IMR-90 (cell line): ENCODE data around the gene ZDHHC3. TPM values are rescaled to one million over a fixed set of nuclear protein-coding genes. Genes with fewer than 3 reads are reported as not detected.

ENCODE experiments used
- ATAC-seq: fragments of 200-7000 bp; cut with Tn5 transposase; 2 replicates; pipeline ENCODE4 v1.9.1; 2020; ENCODE audit warnings: low read depth, mild to moderate bottlenecking, moderate library complexity
- BruUV-seq: library from RNA; stranded (reverse); fragments of 400-500 nt; replicated peaks from 2 replicates; lab custom pipeline; 2021; lab: Mats Ljungman, UMichigan
- CTCF ChIA-PET: fragments of 300-600 bp; formaldehyde crosslinking; extraction: SDS; loops from one replicate; lab custom pipeline; 2021; ENCODE audit warnings: antibody characterized with exemption; lab: Yijun Ruan, JAX
- POLR2A ChIA-PET: fragments of 300-600 bp; sonication (Branson Sonifier 250); formaldehyde crosslinking; loops from one replicate; lab custom pipeline; 2022; ENCODE audit warnings: antibody characterized with exemption; ENCODE audit not compliant: unreplicated experiment; lab: Charles Lee
- DNase-seq: peaks from one replicate; pipeline ENCODE4 v3.0.0; 2013
- H2AFZ ChIP-seq: replicated peaks from 2 replicates; pipeline ENCODE3; 2013; ENCODE audit warnings: low read length, mild to moderate bottlenecking; ENCODE audit not compliant: poor library complexity
- H2AK5ac ChIP-seq: 2 replicates; pipeline ENCODE4 v1.6.1; 2013; ENCODE audit warnings: low read depth, low read length, inconsistent platforms
- H2AK9ac ChIP-seq: replicated peaks from 2 replicates; pipeline ENCODE3; 2013; ENCODE audit warnings: mild to moderate bottlenecking, low read depth, low read length, moderate library complexity; ENCODE audit not compliant: poor library complexity
- H2BK120ac ChIP-seq: 2 replicates; pipeline ENCODE4 v1.6.1; 2013; ENCODE audit warnings: low read depth, low read length, inconsistent platforms
- H2BK15ac ChIP-seq: 3 replicates; pipeline ENCODE4 v1.6.1; 2013; ENCODE audit warnings: low read depth, low read length, inconsistent platforms
- H2BK20ac ChIP-seq: 2 replicates; pipeline ENCODE4 v1.6.1; 2013; ENCODE audit warnings: low read depth, mild to moderate bottlenecking, inconsistent platforms, low read length, moderate library complexity
- H2BK5ac ChIP-seq: 2 replicates; pipeline ENCODE4 v1.6.1; 2013; ENCODE audit warnings: mild to moderate bottlenecking, low read depth, low read length, inconsistent platforms; ENCODE audit not compliant: poor library complexity, severe bottlenecking
- H3K14ac ChIP-seq: replicated peaks from 2 replicates; pipeline ENCODE4 v1.6.1; 2013; ENCODE audit warnings: low read depth, low read length, inconsistent platforms
- H3K18ac ChIP-seq: 2 replicates; pipeline ENCODE4 v1.6.1; 2013; ENCODE audit warnings: low read depth, low read length, control low read depth
- H3K23ac ChIP-seq: 2 replicates; pipeline ENCODE4 v1.6.1; 2013; ENCODE audit warnings: low read depth, low read length, inconsistent platforms
- H3K27ac ChIP-seq: 2 replicates; pipeline ENCODE4 v1.5.1; 2013; ENCODE audit warnings: mild to moderate bottlenecking, control low read depth, low read length; ENCODE audit not compliant: insufficient read depth
- H3K27me3 ChIP-seq: 2 replicates; pipeline ENCODE4 v1.6.1; 2013; ENCODE audit warnings: low read length; ENCODE audit not compliant: control insufficient read depth, insufficient read depth
- H3K36me3 ChIP-seq: 2 replicates; pipeline ENCODE4 v1.6.1; 2013; ENCODE audit warnings: low read length, mixed read lengths; ENCODE audit not compliant: control insufficient read depth, insufficient read depth
- H3K4ac ChIP-seq: 2 replicates; pipeline ENCODE4 v1.6.1; 2013; ENCODE audit warnings: low read depth, low read length, inconsistent platforms
- H3K4me1 ChIP-seq: 2 replicates; pipeline ENCODE4 v1.6.1; 2013; ENCODE audit warnings: low read length, mixed read lengths; ENCODE audit not compliant: control insufficient read depth, insufficient read depth
- H3K4me2 ChIP-seq: 2 replicates; pipeline ENCODE4 v1.6.1; 2013; ENCODE audit warnings: low read depth, mild to moderate bottlenecking, control low read depth, low read length, moderate library complexity
- H3K4me3 ChIP-seq: 2 replicates; pipeline ENCODE4 v1.5.1; 2013; ENCODE audit warnings: low read depth, mild to moderate bottlenecking, control low read depth, low read length, moderate library complexity; ENCODE audit not compliant: insufficient read depth
- H3K56ac ChIP-seq: 2 replicates; pipeline ENCODE4 v1.6.1; 2013; ENCODE audit warnings: low read length, inconsistent platforms; ENCODE audit not compliant: insufficient read depth; ENCODE audit errors: extremely low read depth
- H3K79me1 ChIP-seq, 2 experiments: 2 replicates each; pipeline ENCODE4 v1.6.1; 2013; ENCODE audit warnings: low read length in 2 of 2, inconsistent platforms in 1 of 2, low read depth in 1 of 2
- H3K9ac ChIP-seq: 2 replicates; pipeline ENCODE4 v1.6.1; 2013; ENCODE audit warnings: low read depth, low read length, control low read depth
- H3K9me1 ChIP-seq: 2 replicates; pipeline ENCODE4 v1.6.1; 2013; ENCODE audit warnings: low read length, inconsistent platforms; ENCODE audit not compliant: insufficient read depth
- H3K9me3 ChIP-seq: 2 replicates; pipeline ENCODE4 v1.6.1; 2013; ENCODE audit warnings: low read length; ENCODE audit not compliant: control insufficient read depth, insufficient read depth
- H4K20me1 ChIP-seq: 2 replicates; pipeline ENCODE4 v1.6.1; 2013; ENCODE audit warnings: low read length, inconsistent platforms; ENCODE audit not compliant: insufficient read depth
- H4K5ac ChIP-seq: 2 replicates; pipeline ENCODE4 v1.6.1; 2013; ENCODE audit warnings: mild to moderate bottlenecking, low read depth, low read length, control low read depth
- H4K8ac ChIP-seq, 2 experiments: 2 replicates each; pipeline ENCODE4 v1.6.1; 2013; ENCODE audit warnings: low read depth in 2 of 2, low read length in 2 of 2, control low read depth in 1 of 2, inconsistent platforms in 1 of 2
- H4K91ac ChIP-seq: 2 replicates; pipeline ENCODE4 v1.6.1; 2013; ENCODE audit warnings: low read depth, low read length, inconsistent platforms; ENCODE audit not compliant: insufficient read depth
- BHLHE40 ChIP-seq: fragments of 150-350 bp; IDR thresholded peaks from 2 replicates; pipeline ENCODE4 v1.6.1; 2016; ENCODE audit warnings: mild to moderate bottlenecking, low read depth, low read length
- CEBPB ChIP-seq: IDR thresholded peaks from 2 replicates; pipeline ENCODE4 v1.6.1; 2012; ENCODE audit warnings: low read depth, low read length, improper control_type of control experiment
- CHD1 ChIP-seq: IDR thresholded peaks from 2 replicates; pipeline ENCODE4 v1.6.1; 2012; ENCODE audit warnings: low read depth, low read length, improper control_type of control experiment
- FOS ChIP-seq: fragments of 150-350 bp; IDR thresholded peaks from 2 replicates; pipeline ENCODE4 v1.6.1; 2016; ENCODE audit warnings: low read depth, low read length
- MAFK ChIP-seq: IDR thresholded peaks from 2 replicates; pipeline ENCODE4 v1.6.1; 2012; ENCODE audit warnings: low read depth, low read length, improper control_type of control experiment
- MAZ ChIP-seq: IDR thresholded peaks from 2 replicates; pipeline ENCODE4 v1.6.1; 2012; ENCODE audit warnings: low read depth, mild to moderate bottlenecking, low read length, improper control_type of control experiment, moderate library complexity, borderline replicate concordance
- NFE2L2 ChIP-seq: fragments of 150-350 bp; IDR thresholded peaks from 2 replicates; pipeline ENCODE4 v1.6.1; 2016; ENCODE audit warnings: low read depth, mild to moderate bottlenecking, low read length
- POLR2A ChIP-seq: IDR thresholded peaks from 2 replicates; pipeline ENCODE4 v1.6.1; 2012; ENCODE audit warnings: mild to moderate bottlenecking, low read depth, low read length
- RAD21 ChIP-seq: IDR thresholded peaks from 2 replicates; pipeline ENCODE4 v1.6.1; 2012; ENCODE audit warnings: low read length, improper control_type of control experiment
- SMC3 ChIP-seq: fragments of 150-350 bp; IDR thresholded peaks from 2 replicates; pipeline ENCODE4 v1.6.1; 2016; ENCODE audit warnings: low read depth, mild to moderate bottlenecking, antibody characterized with exemption, low read length, moderate library complexity
- WGBS, 2 experiments: methylation state at CpG; one replicate each; pipeline versions ENCODE4 v1.1.5 to v1.1.7; 2013; ENCODE audit warnings: missing lambda C conversion rate in 2 of 2; ENCODE audit not compliant: insufficient read length in 1 of 2; ENCODE audit errors: extremely low coverage in 2 of 2; 5-methylcytosine and 5-hydroxymethylcytosine counted together
- dilution Hi-C: fragments of 300-500 bp; cut with HindIII; formaldehyde crosslinking; loops from one replicate; pipeline ENCODE4 v1.14.3; 2018; ENCODE audit warnings: low sequenced_read_pairs; ENCODE audit not compliant: unreplicated experiment
- in situ Hi-C: fragments of 300-500 bp; cut with MboI; formaldehyde crosslinking; loops from 3 replicates; pipeline ENCODE4 v1.14.3; 2019; ENCODE audit warnings: low sequenced_read_pairs, inconsistent platforms, mixed read lengths
- intact Hi-C: fragments of 100-400 bp; cut with micrococcal nuclease; formaldehyde crosslinking; loops from 2 replicates; pipeline ENCODE4 v1.10.0; 2022
- polyA plus RNA-seq, 3 experiments: library from polyadenylated mRNA; depleted of rRNA; stranded (reverse); fragments of >200 nt; gene quantifications; 2 replicates each; pipeline ENCODE4 v1.2.3, GENCODE V29; 2012; ENCODE audit warnings: low replicate concordance in 1 of 3
- total RNA-seq: library from RNA; depleted of rRNA; stranded (reverse); fragments of >200 nt; gene quantifications from 2 replicates; pipeline ENCODE4 v1.2.3, GENCODE V29; 2012
- TF ChIP-seq, protein P1 (sequence below): fragments of 150-350 bp; IDR thresholded peaks from 2 replicates; pipeline ENCODE4 v1.6.1; 2016; ENCODE audit warnings: low read depth, mild to moderate bottlenecking, low read length, moderate library complexity, borderline replicate concordance
- TF ChIP-seq, protein P2 (sequence below): conservative IDR thresholded peaks from 2 replicates; pipeline ENCODE4 v1.5.1; 2012; ENCODE audit warnings: mild to moderate bottlenecking, low read depth, low read length, improper control_type of control experiment
- TF ChIP-seq, protein P3 (sequence below): fragments of 150-350 bp; IDR thresholded peaks from 2 replicates; pipeline ENCODE4 v1.6.1; 2017; ENCODE audit warnings: mild to moderate bottlenecking, antibody characterized with exemption, low read length, low read depth

ZDHHC3 gene
- total and polyA plus RNA-seq, 2 of the 4 experiments (the other 2 are of a cell fraction) = 57.7 to 59.6 TPM

DNA sequence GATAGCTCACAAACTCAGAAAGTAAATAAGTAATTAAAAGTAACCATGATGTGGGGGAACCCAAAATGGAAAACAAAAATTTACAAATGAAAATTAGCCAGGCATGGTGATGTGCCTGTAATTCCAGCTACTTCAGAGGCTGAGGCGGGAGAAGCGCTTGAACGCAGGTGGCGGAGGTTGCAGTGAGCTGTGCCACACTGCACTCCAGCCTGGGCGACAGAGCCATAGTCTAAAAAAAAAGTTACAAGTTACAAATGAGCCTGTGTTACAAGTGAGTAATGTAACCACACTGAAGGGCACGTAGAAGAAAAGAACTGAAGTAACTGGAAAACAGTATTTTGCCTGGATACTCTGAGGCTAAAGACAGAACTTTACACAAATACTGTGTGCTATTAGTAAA is 11.4 kb upstream of the ZDHHC3 start:
- POLR2A ChIA-PET = no interaction called here
- H2BK15ac ChIP-seq = no peak overlapping the region
- peaks cover 39% of the 10 kb centered on the region for H4K20me1 ChIP-seq
- no peak overlapping the region for H3K14ac ChIP-seq
- in situ Hi-C loops (no loop called here), dilution Hi-C loops (no loop called here), intact Hi-C loops (no loop called here)
- BruUV-seq = no TSS peak
- no peak overlapping the region for H2BK120ac ChIP-seq
- DNase-seq = no peak
- H3K4me2 ChIP-seq = no peak overlapping the region
- CTCF ChIA-PET = interaction anchor here (0.6 kb wide), 3 partner anchors 50 to 339 kb away, joined by 3 read pairs; partner anchors contain the start of gene ZNF35
- no peaks in the 10 kb centered on the region for H3K9me3 ChIP-seq
- no peak overlapping the region for H2AK9ac ChIP-seq
- no peak overlapping the region for H2AK5ac ChIP-seq
- H3K9ac ChIP-seq = no peak overlapping the region
- no peak overlapping the region for H3K23ac ChIP-seq
- peaks cover 4% of the 10 kb centered on the region; the same call in 1 of the 2 replicates for H3K36me3 ChIP-seq
- WGBS, 2 experiments = 100% methylated on average over 1 of the region's 6 CpGs; no CpG with 5 or more reads in 1 of the 2 experiments
- H4K5ac ChIP-seq = no peak overlapping the region
- peaks cover 8% of the 10 kb centered on the region for H3K4me1 ChIP-seq
- peaks cover 48 to 66% of the 10 kb centered on the region in 2 experiments for H3K79me1 ChIP-seq
- no peak overlapping the region for H3K4ac ChIP-seq
- no peak overlapping the region for H3K56ac ChIP-seq
- H2AFZ ChIP-seq = no peak overlapping the region
- H2BK20ac ChIP-seq = no peak overlapping the region
- no peak overlapping the region for H2BK5ac ChIP-seq
- TF ChIP-seq, protein P1, sequence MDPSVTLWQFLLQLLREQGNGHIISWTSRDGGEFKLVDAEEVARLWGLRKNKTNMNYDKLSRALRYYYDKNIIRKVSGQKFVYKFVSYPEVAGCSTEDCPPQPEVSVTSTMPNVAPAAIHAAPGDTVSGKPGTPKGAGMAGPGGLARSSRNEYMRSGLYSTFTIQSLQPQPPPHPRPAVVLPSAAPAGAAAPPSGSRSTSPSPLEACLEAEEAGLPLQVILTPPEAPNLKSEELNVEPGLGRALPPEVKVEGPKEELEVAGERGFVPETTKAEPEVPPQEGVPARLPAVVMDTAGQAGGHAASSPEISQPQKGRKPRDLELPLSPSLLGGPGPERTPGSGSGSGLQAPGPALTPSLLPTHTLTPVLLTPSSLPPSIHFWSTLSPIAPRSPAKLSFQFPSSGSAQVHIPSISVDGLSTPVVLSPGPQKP = no peak
- TF ChIP-seq RAD21 (no peak), SMC3 (no peak), POLR2A (no peak), FOS (no peak), MAFK (no peak), MAZ (no peak), BHLHE40 (no peak), NFE2L2 (no peak), CHD1 (no peak), CEBPB (no peak)
- TF ChIP-seq, protein P2, sequence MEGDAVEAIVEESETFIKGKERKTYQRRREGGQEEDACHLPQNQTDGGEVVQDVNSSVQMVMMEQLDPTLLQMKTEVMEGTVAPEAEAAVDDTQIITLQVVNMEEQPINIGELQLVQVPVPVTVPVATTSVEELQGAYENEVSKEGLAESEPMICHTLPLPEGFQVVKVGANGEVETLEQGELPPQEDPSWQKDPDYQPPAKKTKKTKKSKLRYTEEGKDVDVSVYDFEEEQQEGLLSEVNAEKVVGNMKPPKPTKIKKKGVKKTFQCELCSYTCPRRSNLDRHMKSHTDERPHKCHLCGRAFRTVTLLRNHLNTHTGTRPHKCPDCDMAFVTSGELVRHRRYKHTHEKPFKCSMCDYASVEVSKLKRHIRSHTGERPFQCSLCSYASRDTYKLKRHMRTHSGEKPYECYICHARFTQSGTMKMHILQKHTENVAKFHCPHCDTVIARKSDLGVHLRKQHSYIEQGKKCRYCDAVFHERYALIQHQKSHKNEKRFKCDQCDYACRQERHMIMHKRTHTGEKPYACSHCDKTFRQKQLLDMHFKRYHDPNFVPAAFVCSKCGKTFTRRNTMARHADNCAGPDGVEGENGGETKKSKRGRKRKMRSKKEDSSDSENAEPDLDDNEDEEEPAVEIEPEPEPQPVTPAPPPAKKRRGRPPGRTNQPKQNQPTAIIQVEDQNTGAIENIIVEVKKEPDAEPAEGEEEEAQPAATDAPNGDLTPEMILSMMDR = no peak
- TF ChIP-seq, protein P3, sequence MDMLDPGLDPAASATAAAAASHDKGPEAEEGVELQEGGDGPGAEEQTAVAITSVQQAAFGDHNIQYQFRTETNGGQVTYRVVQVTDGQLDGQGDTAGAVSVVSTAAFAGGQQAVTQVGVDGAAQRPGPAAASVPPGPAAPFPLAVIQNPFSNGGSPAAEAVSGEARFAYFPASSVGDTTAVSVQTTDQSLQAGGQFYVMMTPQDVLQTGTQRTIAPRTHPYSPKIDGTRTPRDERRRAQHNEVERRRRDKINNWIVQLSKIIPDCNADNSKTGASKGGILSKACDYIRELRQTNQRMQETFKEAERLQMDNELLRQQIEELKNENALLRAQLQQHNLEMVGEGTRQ = no peak
- no peak for ATAC-seq
- no peak overlapping the region for H4K91ac ChIP-seq
- no peak overlapping the region for H3K18ac ChIP-seq
- H3K27me3 ChIP-seq = no peaks in the 10 kb centered on the region
- no peak overlapping the region for H4K8ac ChIP-seq
- H3K4me3 ChIP-seq = no peak overlapping the region
- H3K9me1 ChIP-seq = peaks cover 13% of the 10 kb centered on the region
- no peak overlapping the region for H3K27ac ChIP-seq
